Measurements from ENCODE around the gene KDSR. TPM values are rescaled to one million over a fixed set of nuclear protein-coding genes. Genes with fewer than 3 reads are reported as not detected.

Gene KDSR
- total RNA-seq, 2 experiments from 2014 or later = 38.2 to 38.4 TPM

- ChIA-PET POLR2A (interaction anchor here (1.0 to 1.3 kb wide), 2 partner anchors 29 to 31 kb away, joined by 3 read pairs; no protein-coding TSS in a partner anchor), CTCF (interaction anchor here (1.1 to 1.7 kb wide), 5 partner anchors 11 to 264 kb away, joined by 3 to 5 read pairs (median 3); no protein-coding TSS in a partner anchor)
- H3K36me3 Mint-ChIP-seq (ENCODE audit: low read depth) = peaks cover 40% of the 10 kb centered on the region
- peaks cover 2% of the 10 kb centered on the region for H3K4me1 Mint-ChIP-seq (ENCODE audit: low read depth)
- ATAC-seq = no peak
- H3K27ac Mint-ChIP-seq = no peak overlapping the region
- no peak overlapping the region for H3K4me3 Mint-ChIP-seq
- no peaks in the 10 kb centered on the region for H3K9me3 Mint-ChIP-seq (ENCODE audit: insufficient read depth)
- no peaks in the 10 kb centered on the region for H3K27me3 Mint-ChIP-seq (ENCODE audit: low read depth)
- DNase-seq = no peak
Measured at GRCh38 chr18:63394954-63395353, 27.9 kb upstream of the KDSR start.

DNA sequence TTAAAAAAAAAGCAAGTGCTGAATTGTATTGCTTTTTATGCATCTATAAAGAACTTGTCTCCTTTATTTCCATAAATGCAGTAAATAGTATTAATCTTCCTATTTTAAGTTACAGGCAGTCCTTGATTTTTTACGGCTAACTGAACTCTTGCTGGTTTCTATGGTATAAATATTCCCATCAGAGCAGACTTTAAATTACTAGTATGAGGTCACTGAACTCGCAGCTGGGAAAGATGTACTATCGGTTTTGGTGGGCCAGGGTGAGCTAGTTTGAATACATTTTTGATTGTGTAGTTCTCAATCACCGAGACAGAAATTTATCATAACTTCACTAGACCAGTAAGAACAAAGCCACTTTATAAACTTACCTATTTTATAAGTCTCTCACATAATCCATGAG, 20.9 kb upstream of the KDSR start:
- ChIA-PET POLR2A (no interaction called here), CTCF (no interaction called here)
- Mint-ChIP-seq H3K27me3 (ENCODE audit: low read depth) (no peaks in the 10 kb centered on the region), H3K4me1 (ENCODE audit: low read depth) (no peaks in the 10 kb centered on the region), H3K36me3 (ENCODE audit: low read depth) (peaks cover 23% of the 10 kb centered on the region), H3K4me3 (no peak overlapping the region), H3K9me3 (ENCODE audit: insufficient read depth) (no peaks in the 10 kb centered on the region), H3K27ac (no peak overlapping the region)
- no peak for ATAC-seq
- no peak for DNase-seq

DNA sequence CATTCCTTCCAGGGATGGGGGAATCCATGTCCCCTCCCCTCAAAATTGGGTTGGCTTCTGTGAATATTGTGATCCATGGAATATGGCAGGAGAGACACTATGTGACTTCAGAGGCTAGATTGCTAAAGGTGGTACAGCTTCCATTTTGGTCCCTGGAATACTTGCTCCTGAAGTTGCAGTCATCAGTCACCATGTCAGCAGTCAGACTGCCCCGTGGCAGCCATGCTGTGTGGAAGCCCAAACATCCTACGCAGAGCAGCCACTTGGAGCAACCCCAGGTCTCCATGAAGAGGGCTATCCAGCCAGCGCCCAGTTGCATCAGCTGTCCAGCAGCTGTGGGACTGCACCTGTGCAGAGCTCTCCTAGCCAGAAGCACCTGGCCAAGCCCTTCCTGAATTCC, 15.8 kb upstream of the KDSR start:
- Mint-ChIP-seq H3K9me3 (ENCODE audit: insufficient read depth) (no peaks in the 10 kb centered on the region), H3K4me3 (no peak overlapping the region), H3K36me3 (ENCODE audit: low read depth) (peaks cover 14% of the 10 kb centered on the region), H3K27me3 (ENCODE audit: low read depth) (no peaks in the 10 kb centered on the region), H3K27ac (no peak overlapping the region), H3K4me1 (ENCODE audit: low read depth) (peaks cover 19% of the 10 kb centered on the region)
- DNase-seq = no peak
- no peak for ATAC-seq
- ChIA-PET CTCF (no interaction called here), POLR2A (interaction anchor here (0.7 to 1.5 kb wide), 2 partner anchors 32 to 39 kb away, joined by 3 to 5 read pairs; partner anchors contain the start of gene VPS4B)

DNA sequence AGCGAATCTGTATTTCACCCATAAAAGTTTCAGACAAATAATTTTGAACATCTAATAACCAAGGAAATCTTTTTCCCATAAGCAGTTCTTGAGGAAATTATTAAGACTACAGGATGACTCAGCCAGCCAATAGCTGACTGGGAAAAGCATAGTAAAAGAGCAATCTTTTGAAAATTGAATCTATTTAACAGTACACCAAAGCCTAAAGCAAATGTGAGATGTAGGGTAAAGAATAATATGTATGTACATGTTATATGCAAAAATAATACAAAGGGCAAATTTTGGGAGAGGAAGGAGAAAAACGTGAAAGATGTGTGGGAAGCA, 12.6 kb upstream of the KDSR start:
- H3K4me1 Mint-ChIP-seq (ENCODE audit: low read depth) = peaks cover 35% of the 10 kb centered on the region
- H3K27me3 Mint-ChIP-seq (ENCODE audit: low read depth) = no peaks in the 10 kb centered on the region
- peaks cover 12% of the 10 kb centered on the region for H3K36me3 Mint-ChIP-seq (ENCODE audit: low read depth)
- no peak for DNase-seq
- CTCF ChIA-PET = no interaction called here
- no peak for ATAC-seq
- H3K4me3 Mint-ChIP-seq = no peak overlapping the region
- no peak overlapping the region for H3K27ac Mint-ChIP-seq
- POLR2A ChIA-PET = no interaction called here
- peaks cover 13% of the 10 kb centered on the region for H3K9me3 Mint-ChIP-seq (ENCODE audit: insufficient read depth)

DNA sequence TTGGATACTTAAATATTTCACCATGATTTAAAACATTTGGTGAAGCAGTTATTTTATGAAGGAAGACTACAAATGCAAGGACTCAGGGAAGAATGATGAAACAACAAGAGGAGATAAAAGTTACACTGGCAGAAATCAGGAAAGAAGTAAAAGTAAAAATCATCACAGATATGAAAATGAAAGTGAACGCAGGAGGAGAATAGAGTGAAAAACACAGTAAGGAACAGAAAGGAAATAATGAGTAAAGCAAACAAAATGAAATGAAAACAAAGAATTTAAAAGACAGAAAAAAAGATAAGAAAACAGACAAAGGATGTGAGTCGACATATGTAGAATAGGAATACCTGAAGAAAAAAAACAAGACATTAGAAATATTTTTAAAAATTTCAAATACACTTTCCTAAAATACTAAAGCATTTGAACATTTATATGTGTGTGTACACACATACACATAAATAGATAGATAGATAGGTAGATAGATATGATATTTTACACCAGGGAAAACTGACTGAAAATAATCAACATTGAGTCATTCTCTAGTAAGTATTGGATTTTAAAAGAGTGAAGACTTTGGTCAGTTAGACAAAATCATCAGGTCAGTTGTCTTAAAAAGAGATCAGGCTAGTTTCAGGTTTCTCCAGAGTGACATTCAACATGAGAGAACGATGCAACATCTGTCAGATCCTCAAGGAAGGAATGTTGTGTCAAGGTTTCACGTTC, 12.1 kb upstream of the KDSR start:
- ATAC-seq (peak; percentile 64), DNase-seq (no peak)
- Mint-ChIP-seq H3K27me3 (ENCODE audit: low read depth) (no peaks in the 10 kb centered on the region), H3K4me1 (ENCODE audit: low read depth) (peaks cover 35% of the 10 kb centered on the region), H3K27ac (peak overlapping the region; percentile 83), H3K4me3 (peak overlapping the region; percentile 56), H3K9me3 (ENCODE audit: insufficient read depth) (peaks cover 13% of the 10 kb centered on the region), H3K36me3 (ENCODE audit: low read depth) (peaks cover 12% of the 10 kb centered on the region)
- ChIA-PET CTCF (no interaction called here), POLR2A (no interaction called here)

DNA sequence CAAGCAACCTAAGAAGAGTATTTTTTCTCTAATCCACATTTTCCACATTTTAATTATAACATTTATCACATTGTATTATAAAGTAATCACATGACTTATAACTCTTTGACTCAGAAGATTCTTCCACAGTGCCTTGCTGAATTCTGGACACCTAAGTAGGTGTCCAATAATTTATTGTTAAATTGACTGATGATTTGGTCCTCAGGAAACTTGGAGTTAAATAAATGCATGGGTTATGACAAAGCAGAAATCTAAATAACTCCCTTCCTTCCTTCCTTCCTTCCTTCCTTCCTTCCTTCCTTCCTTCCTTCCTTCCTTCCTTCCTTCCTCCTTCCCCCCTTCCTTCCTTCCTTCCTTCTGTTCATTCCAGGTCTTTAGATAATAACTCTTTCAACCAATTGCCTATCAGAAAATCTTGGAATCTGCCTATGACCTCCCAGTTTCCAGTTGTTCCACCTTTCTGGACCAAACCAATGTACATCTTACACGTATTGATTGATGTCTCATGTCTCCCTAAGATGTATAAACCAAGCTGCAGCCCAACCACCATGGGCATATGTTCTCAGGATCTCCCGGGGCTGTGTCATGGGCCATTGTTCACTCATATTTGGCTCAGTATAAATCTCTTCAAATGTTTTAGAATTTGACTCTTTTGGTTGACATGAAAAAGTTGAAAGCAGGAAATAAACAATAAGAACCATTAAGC, 10.4 kb upstream of the KDSR start:
- Mint-ChIP-seq H3K27ac (no peak overlapping the region), H3K27me3 (ENCODE audit: low read depth) (no peaks in the 10 kb centered on the region), H3K9me3 (ENCODE audit: insufficient read depth) (peaks cover 13% of the 10 kb centered on the region), H3K4me1 (ENCODE audit: low read depth) (peaks cover 35% of the 10 kb centered on the region), H3K4me3 (no peak overlapping the region), H3K36me3 (ENCODE audit: low read depth) (peaks cover 11% of the 10 kb centered on the region)
- POLR2A ChIA-PET = interaction anchor here (0.6 kb wide), 1 partner anchor 55 kb away, joined by 3 read pairs; no protein-coding TSS in a partner anchor
- DNase-seq (no peak), ATAC-seq (no peak)
- CTCF ChIA-PET = interaction anchor here (0.6 to 0.8 kb wide), 2 partner anchors 10 to 523 kb away, joined by 3 to 5 read pairs; no protein-coding TSS in a partner anchor

- ChIA-PET POLR2A (no interaction called here), CTCF (no interaction called here)
- peaks cover 11% of the 10 kb centered on the region for H3K36me3 Mint-ChIP-seq (ENCODE audit: low read depth)
- H3K27me3 Mint-ChIP-seq (ENCODE audit: low read depth) = no peaks in the 10 kb centered on the region
- no peak for ATAC-seq
- no peak for DNase-seq
- H3K4me1 Mint-ChIP-seq (ENCODE audit: low read depth) = peaks cover 35% of the 10 kb centered on the region
- peaks cover 13% of the 10 kb centered on the region for H3K9me3 Mint-ChIP-seq (ENCODE audit: insufficient read depth)
- no peak overlapping the region for H3K27ac Mint-ChIP-seq
- H3K4me3 Mint-ChIP-seq = no peak overlapping the region
Measured at GRCh38 chr18:63376538-63376937, 9.5 kb upstream of the KDSR start.

GRCh38 chr18:63374540-63374939, 7.5 kb upstream of the KDSR start:
- no peak overlapping the region for H3K4me3 Mint-ChIP-seq
- no peak overlapping the region for H3K27ac Mint-ChIP-seq
- H3K4me1 Mint-ChIP-seq (ENCODE audit: low read depth) = peaks cover 29% of the 10 kb centered on the region
- DNase-seq = no peak
- POLR2A ChIA-PET = no interaction called here
- H3K27me3 Mint-ChIP-seq (ENCODE audit: low read depth) = no peaks in the 10 kb centered on the region
- CTCF ChIA-PET = no interaction called here
- no peak for ATAC-seq
- peaks cover 13% of the 10 kb centered on the region for H3K9me3 Mint-ChIP-seq (ENCODE audit: insufficient read depth)
- H3K36me3 Mint-ChIP-seq (ENCODE audit: low read depth) = peaks cover 11% of the 10 kb centered on the region

- H3K4me3 Mint-ChIP-seq = no peak overlapping the region
- peaks cover 22% of the 10 kb centered on the region for H3K4me1 Mint-ChIP-seq (ENCODE audit: low read depth)
- ATAC-seq (no peak), DNase-seq (no peak)
- peaks cover 20% of the 10 kb centered on the region for H3K9me3 Mint-ChIP-seq (ENCODE audit: insufficient read depth)
- POLR2A ChIA-PET = no interaction called here
- no peaks in the 10 kb centered on the region for H3K27me3 Mint-ChIP-seq (ENCODE audit: low read depth)
- H3K27ac Mint-ChIP-seq = no peak overlapping the region
- CTCF ChIA-PET = no interaction called here
- peaks cover 25% of the 10 kb centered on the region for H3K36me3 Mint-ChIP-seq (ENCODE audit: low read depth)
Measured at GRCh38 chr18:63373161-63373560, 6.2 kb upstream of the KDSR start.

DNA sequence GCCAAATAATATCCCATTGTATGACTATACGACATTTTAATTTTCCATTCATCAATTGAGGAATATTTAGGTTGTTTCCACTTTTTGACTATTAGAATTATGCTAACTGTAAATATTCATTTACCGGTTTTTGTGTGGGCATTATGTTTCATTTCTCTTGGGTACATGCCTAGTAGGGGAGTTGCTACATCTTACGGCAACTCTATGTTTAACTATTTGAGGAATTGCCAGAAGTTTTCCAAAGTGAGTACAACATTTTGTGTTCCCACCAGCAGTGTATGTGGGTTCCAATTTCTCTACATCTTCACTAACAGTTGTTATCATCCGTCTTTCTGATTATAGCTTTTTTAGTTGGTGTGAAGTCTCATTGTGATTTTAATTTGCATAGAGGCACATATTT, 1.6 kb upstream of the KDSR start:
- POLR2A ChIA-PET = interaction anchor here (1.6 kb wide), 1 partner anchor 53 kb away, joined by 10 read pairs; the partner anchor contains the start of gene VPS4B
- CTCF ChIA-PET = no interaction called here

GRCh38 chr18:63366213-63367052, 573 bp downstream of the KDSR start:
- DNase-seq = peak; percentile 76
- Mint-ChIP-seq H3K4me1 (ENCODE audit: low read depth) (peaks cover 39% of the 10 kb centered on the region), H3K27ac (peak overlapping the region; percentile 73), H3K4me3 (peak overlapping the region; percentile 81), H3K36me3 (ENCODE audit: low read depth) (peaks cover 32% of the 10 kb centered on the region), H3K9me3 (ENCODE audit: insufficient read depth) (peaks cover 7% of the 10 kb centered on the region), H3K27me3 (ENCODE audit: low read depth) (no peaks in the 10 kb centered on the region)
- CTCF ChIA-PET = interaction anchor here (0.5 to 3.9 kb wide), 9 partner anchors 26 to 350 kb away, joined by 3 to 32 read pairs (median 4); partner anchors contain the start of gene VPS4B
- POLR2A ChIA-PET = interaction anchor here (0.7 to 1.6 kb wide), 12 partner anchors 14 to 212 kb away, joined by 3 to 10 read pairs (median 4); partner anchors contain the start of gene VPS4B
- peak; percentile 64 for ATAC-seq

More for the DNA sequence above, 1.6 kb upstream of the KDSR start:
- peak overlapping the region; percentile 70 for H3K4me3 Mint-ChIP-seq
- no peaks in the 10 kb centered on the region for H3K27me3 Mint-ChIP-seq (ENCODE audit: low read depth)
- peaks cover 31% of the 10 kb centered on the region for H3K4me1 Mint-ChIP-seq (ENCODE audit: low read depth)
- no peak overlapping the region for H3K27ac Mint-ChIP-seq
- ATAC-seq = no peak
- H3K36me3 Mint-ChIP-seq (ENCODE audit: low read depth) = peaks cover 25% of the 10 kb centered on the region
- DNase-seq = no peak
- peaks cover 7% of the 10 kb centered on the region for H3K9me3 Mint-ChIP-seq (ENCODE audit: insufficient read depth)
